ENCODE results near the gene SRMS. TPM values are rescaled to one million over a fixed set of nuclear protein-coding genes. Genes with fewer than 3 reads are reported as not detected.

SRMS gene
- total RNA-seq, 1 experiment from 2014 or later = 3.2 TPM

DNA sequence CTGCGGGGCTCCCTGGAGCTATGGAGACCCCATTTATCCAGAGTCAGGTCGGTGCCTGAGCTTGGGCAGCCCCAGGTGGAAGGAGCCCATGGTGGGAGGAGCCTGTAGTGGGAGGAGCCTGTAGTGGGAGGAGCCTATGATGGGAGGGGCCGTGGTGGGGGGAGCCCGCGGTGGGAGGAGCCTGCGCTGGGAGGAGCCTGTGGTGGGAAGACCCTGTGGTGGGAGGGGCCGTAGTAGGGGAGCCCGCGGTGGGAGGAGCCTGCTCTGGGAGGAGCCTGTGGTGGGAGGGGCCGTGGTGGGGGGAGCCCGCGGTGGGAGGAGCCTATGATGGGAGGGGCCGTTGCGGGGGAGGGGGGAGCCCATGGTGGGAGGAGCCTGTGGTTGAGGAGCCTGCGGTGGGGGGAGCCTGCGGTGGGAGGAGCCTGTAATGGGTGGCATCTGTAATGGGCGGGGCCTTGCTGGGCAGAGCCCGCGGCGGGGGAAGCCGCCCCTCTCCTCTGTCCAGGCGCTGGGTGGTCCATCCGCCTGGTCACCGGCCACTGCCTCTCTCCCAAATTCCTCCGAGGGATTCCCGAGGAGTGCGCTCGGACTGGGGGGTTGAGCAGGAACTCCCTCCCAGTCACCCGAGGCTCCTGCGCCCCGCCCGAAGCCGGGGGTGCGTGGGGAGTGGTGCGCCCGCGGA lies 5.8 kb upstream of the SRMS start:
- Histone ChIP-seq H3K4me2 (ENCODE audit: low read length) (peak overlapping the region; percentile 100), H3K27ac (ENCODE audit: low read depth, low read length) (peak overlapping the region; percentile 83), H3K9ac (ENCODE audit: low read length) (peak overlapping the region; percentile 73), H3K9me3 (ENCODE audit: control insufficient read depth in 1 of 2, insufficient read depth in 1 of 2, low read depth in 1 of 2, low read length in 2 of 2) (no peaks in the 10 kb centered on the region), H3K27me3 (ENCODE audit: insufficient read depth, low read length) (no peaks in the 10 kb centered on the region), H3K4me1 (ENCODE audit: control insufficient read depth in 1 of 2, insufficient read depth in 2 of 2, low read length in 2 of 2) (peaks cover 12 to 21% of the 10 kb centered on the region in 2 experiments), H3K79me2 (ENCODE audit: insufficient read depth, low read length) (no peaks in the 10 kb centered on the region), H3K4me3 (replicated peaks in 1 of 2; ENCODE audit: low read depth in 1 of 2, low read length in 2 of 2) (peak overlapping the region; percentile 57 to 72), H3K36me3 (ENCODE audit: control insufficient read depth in 1 of 2, insufficient read depth in 2 of 2, low read length in 2 of 2) (no peaks in the 10 kb centered on the region), H2AFZ (ENCODE audit: low read depth, low read length, poor library complexity, severe bottlenecking) (no peak overlapping the region), H3K9me2 (ENCODE audit: insufficient read depth) (no peaks in the 10 kb centered on the region), H4K20me1 (ENCODE audit: insufficient read depth) (no peaks in the 10 kb centered on the region)
- ChIA-PET POLR2A (no interaction called here), RAD21 (ENCODE audit: low non-redundant PET in 1 of 2, low total read pairs in 2 of 2, uncharacterized antibody in 2 of 2, unreplicated experiment in 2 of 2) (no interaction called here), CTCF (interaction anchor here (0.6 to 2.2 kb wide), 2 partner anchors 16 to 21 kb away, joined by 3 to 8 read pairs; partner anchors contain the start of genes HELZ2 and PTK6)
- intact Hi-C loops (cut with micrococcal nuclease) = no loop called here
- DNase-seq (ENCODE audit: low read depth, low spot score) = peak; percentile 85
- peak; percentile 86 for ATAC-seq
- no TSS peak for BruUV-seq (replicated peaks)
- TF ChIP-seq SP1 (IDR thresholded peaks at IDR 0.05; ENCODE audit: low read depth) = peak; percentile 72
- TF ChIP-seq POLR2AphosphoS5 (IDR thresholded peaks at IDR 0.05; ENCODE audit: low read depth, low read length) = peak; percentile 68; the same call in 1 of the 2 replicates
- no peak for TF ChIP-seq ZNF274 (IDR thresholded peaks at IDR 0.05; ENCODE audit: low read depth, low read length)

DNA sequence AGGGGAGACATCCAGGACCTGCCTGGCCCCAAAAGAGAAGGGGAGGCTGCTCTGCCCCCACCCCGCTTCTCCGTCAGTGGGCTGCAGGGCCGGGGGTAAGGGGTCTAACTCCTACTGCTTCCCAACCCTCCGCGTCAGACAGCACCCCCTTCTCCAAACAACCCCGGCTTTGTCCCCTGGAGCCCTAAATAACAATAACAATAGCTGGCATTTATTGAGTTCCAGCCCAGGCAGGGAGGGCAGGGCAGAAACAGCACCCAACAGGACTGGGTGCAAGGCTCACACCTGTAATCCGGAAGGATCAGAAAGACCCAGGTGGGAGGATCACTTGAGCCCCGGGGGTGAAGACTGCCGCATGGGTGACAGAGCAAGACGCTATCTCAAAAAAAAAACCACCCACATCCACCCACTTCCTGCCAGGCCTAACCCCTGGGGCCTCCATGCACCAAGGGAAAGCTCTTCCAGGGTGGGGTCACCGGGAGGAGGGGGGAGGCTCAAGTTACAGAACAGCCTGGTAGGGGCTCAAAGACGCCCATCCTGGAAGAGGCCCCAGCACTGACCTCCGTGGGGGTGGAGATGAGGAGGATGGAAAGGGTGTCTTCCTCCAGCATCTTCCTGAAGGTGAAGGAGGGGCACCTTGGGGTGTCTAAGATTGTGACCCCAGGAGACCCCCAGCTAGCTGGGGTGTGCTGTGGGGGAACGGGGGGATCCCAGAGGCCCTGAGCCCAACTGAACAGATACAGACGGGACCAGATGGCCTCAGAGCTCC lies 5.1 kb upstream of the SRMS start:
- intact Hi-C loops (cut with micrococcal nuclease) = no loop called here
- Histone ChIP-seq H3K9me2 (ENCODE audit: insufficient read depth) (no peaks in the 10 kb centered on the region), H3K4me1 (ENCODE audit: control insufficient read depth in 1 of 2, insufficient read depth in 2 of 2, low read length in 2 of 2) (peaks cover 15 to 28% of the 10 kb centered on the region in 2 experiments), H4K20me1 (ENCODE audit: insufficient read depth) (no peaks in the 10 kb centered on the region), H3K4me2 (ENCODE audit: low read length) (peak overlapping the region; percentile 62), H2AFZ (ENCODE audit: low read depth, low read length, poor library complexity, severe bottlenecking) (no peak overlapping the region), H3K4me3 (replicated peaks in 1 of 2; ENCODE audit: low read depth in 1 of 2, low read length in 2 of 2) (no peak overlapping the region), H3K9ac (ENCODE audit: low read length) (no peak overlapping the region), H3K27me3 (ENCODE audit: insufficient read depth, low read length) (no peaks in the 10 kb centered on the region), H3K79me2 (ENCODE audit: insufficient read depth, low read length) (no peaks in the 10 kb centered on the region), H3K36me3 (ENCODE audit: control insufficient read depth in 1 of 2, insufficient read depth in 2 of 2, low read length in 2 of 2) (no peaks in the 10 kb centered on the region), H3K27ac (ENCODE audit: low read depth, low read length) (peak overlapping the region; percentile 38), H3K9me3 (ENCODE audit: control insufficient read depth in 1 of 2, insufficient read depth in 1 of 2, low read depth in 1 of 2, low read length in 2 of 2) (no peaks in the 10 kb centered on the region)
- ATAC-seq (no peak), DNase-seq (ENCODE audit: low read depth, low spot score) (no peak)
- POLR2A ChIA-PET = no interaction called here
- RAD21 ChIA-PET (ENCODE audit: low non-redundant PET in 1 of 2, low total read pairs in 2 of 2, uncharacterized antibody in 2 of 2, unreplicated experiment in 2 of 2) = interaction anchor here in 1 of 2 experiments (0.7 kb wide), 1 partner anchor 14 kb away, joined by 3 read pairs; no protein-coding TSS in a partner anchor
- CTCF ChIA-PET = interaction anchor here (0.6 to 2.2 kb wide), 2 partner anchors 15 to 21 kb away, joined by 3 to 8 read pairs; partner anchors contain the start of genes HELZ2 and PTK6
- BruUV-seq (replicated peaks) = no TSS peak
- no peak for TF ChIP-seq FOSL1 (IDR thresholded peaks at IDR 0.05; ENCODE audit: low read depth)
- no peak for TF ChIP-seq POLR2A (IDR thresholded peaks at IDR 0.05; ENCODE audit: borderline replicate concordance, extremely low read depth, insufficient read depth, insufficient read length)
- TF ChIP-seq EGR1 (IDR thresholded peaks at IDR 0.05; ENCODE audit: low read depth) = no peak
- TF ChIP-seq CBX3 (IDR thresholded peaks at IDR 0.05; ENCODE audit: low read depth) = no peak
- TF ChIP-seq ZNF274 (IDR thresholded peaks at IDR 0.05; ENCODE audit: low read depth, low read length) = no peak
- no peak for TF ChIP-seq ELF1 (IDR thresholded peaks at IDR 0.05; ENCODE audit: borderline replicate concordance, low read depth)
- TF ChIP-seq TCF7L2 (IDR thresholded peaks at IDR 0.05; ENCODE audit: borderline replicate concordance, extremely low read depth, insufficient read depth, insufficient read length) = no peak
- TF ChIP-seq, protein P1, sequence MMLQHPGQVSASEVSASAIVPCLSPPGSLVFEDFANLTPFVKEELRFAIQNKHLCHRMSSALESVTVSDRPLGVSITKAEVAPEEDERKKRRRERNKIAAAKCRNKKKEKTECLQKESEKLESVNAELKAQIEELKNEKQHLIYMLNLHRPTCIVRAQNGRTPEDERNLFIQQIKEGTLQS (IDR thresholded peaks at IDR 0.05) = no peak
- TF ChIP-seq YY1 (IDR thresholded peaks at IDR 0.05; ENCODE audit: extremely low read depth, insufficient replicate concordance, low read depth, low read length) = no peak
- TF ChIP-seq POLR2AphosphoS5 (IDR thresholded peaks at IDR 0.05; ENCODE audit: low read depth, low read length) = no peak
- TF ChIP-seq EZH2 (IDR thresholded peaks at IDR 0.05) = no peak
- TF ChIP-seq, protein P2, sequence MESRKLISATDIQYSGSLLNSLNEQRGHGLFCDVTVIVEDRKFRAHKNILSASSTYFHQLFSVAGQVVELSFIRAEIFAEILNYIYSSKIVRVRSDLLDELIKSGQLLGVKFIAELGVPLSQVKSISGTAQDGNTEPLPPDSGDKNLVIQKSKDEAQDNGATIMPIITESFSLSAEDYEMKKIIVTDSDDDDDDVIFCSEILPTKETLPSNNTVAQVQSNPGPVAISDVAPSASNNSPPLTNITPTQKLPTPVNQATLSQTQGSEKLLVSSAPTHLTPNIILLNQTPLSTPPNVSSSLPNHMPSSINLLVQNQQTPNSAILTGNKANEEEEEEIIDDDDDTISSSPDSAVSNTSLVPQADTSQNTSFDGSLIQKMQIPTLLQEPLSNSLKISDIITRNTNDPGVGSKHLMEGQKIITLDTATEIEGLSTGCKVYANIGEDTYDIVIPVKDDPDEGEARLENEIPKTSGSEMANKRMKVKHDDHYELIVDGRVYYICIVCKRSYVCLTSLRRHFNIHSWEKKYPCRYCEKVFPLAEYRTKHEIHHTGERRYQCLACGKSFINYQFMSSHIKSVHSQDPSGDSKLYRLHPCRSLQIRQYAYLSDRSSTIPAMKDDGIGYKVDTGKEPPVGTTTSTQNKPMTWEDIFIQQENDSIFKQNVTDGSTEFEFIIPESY (IDR thresholded peaks at IDR 0.05; ENCODE audit: extremely low read depth, insufficient replicate concordance, low read length) = no peak
- TF ChIP-seq, protein P3, sequence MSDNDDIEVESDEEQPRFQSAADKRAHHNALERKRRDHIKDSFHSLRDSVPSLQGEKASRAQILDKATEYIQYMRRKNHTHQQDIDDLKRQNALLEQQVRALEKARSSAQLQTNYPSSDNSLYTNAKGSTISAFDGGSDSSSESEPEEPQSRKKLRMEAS (IDR thresholded peaks at IDR 0.05) = no peak
